Activated gamma-delta T cell treated with Interleukin-2 at 50 U/mL for 16 hours (primary cell): ENCODE data around the gene TRPM8.

Experiments used
- DNase-seq: peaks from one replicate; pipeline ENCODE4 v3.0.0-alpha.2; 2020

The TRPM8 gene

GRCh38 chr2:233976690-233977294 is 59.6 kb downstream of the TRPM8 start:
- no peak for DNase-seq

- DNase-seq: no peak
Observed at GRCh38 chr2:233977296-233977837, 60.2 kb downstream of the TRPM8 start.

GRCh38 chr2:233979748-233980147 is 62.6 kb downstream of the TRPM8 start:
- no peak for DNase-seq

- DNase-seq: no peak
Observed at GRCh38 chr2:233980955-233981561, 63.9 kb downstream of the TRPM8 start.

- no peak for DNase-seq
Observed at GRCh38 chr2:233981574-233982420, 64.6 kb downstream of the TRPM8 start.

GRCh38 chr2:233982421-233983121 is 65.4 kb downstream of the TRPM8 start:
- DNase-seq: no peak

GRCh38 chr2:233983445-233983844 is 66.3 kb downstream of the TRPM8 start:
- DNase-seq: no peak

- no peak for DNase-seq
Observed at GRCh38 chr2:233988581-233988980, 71.4 kb downstream of the TRPM8 start.

- DNase-seq: no peak
Observed at GRCh38 chr2:233989221-233989858, 72.2 kb downstream of the TRPM8 start.

GRCh38 chr2:233990261-233990798 is 73.2 kb downstream of the TRPM8 start:
- DNase-seq: peak; percentile 66

- no peak for DNase-seq
Observed at GRCh38 chr2:233991196-233991595, 74.0 kb downstream of the TRPM8 start.

GRCh38 chr2:233992513-233993217 is 75.5 kb downstream of the TRPM8 start:
- DNase-seq: no peak

GRCh38 chr2:233993461-233993860 is 76.3 kb downstream of the TRPM8 start:
- DNase-seq: no peak

- no peak for DNase-seq
Observed at GRCh38 chr2:233994151-233994550, 77.0 kb downstream of the TRPM8 start.

- DNase-seq: no peak
Observed at GRCh38 chr2:233996000-233996399, 78.8 kb downstream of the TRPM8 start.

GRCh38 chr2:233996461-233996860 is 79.3 kb downstream of the TRPM8 start:
- DNase-seq: no peak

GRCh38 chr2:233997707-233998106 is 80.5 kb downstream of the TRPM8 start:
- no peak for DNase-seq

GRCh38 chr2:233999182-233999581 is 82.0 kb downstream of the TRPM8 start:
- DNase-seq: no peak

GRCh38 chr2:234001380-234002160 is 84.4 kb downstream of the TRPM8 start:
- no peak for DNase-seq

- DNase-seq: no peak
Observed at GRCh38 chr2:234002281-234002680, 85.1 kb downstream of the TRPM8 start.
